Lower lobe of right lung (tissue), 2 donors: ENCODE measurements around the gene ARID1B. TPM values are rescaled to one million over a fixed set of nuclear protein-coding genes. Genes with fewer than 3 reads are reported as not detected.
A peak's percentile ranks its signal among the peaks of the same experiment; 100 is the strongest.

Experiments used
- ATAC-seq, 2 donors: fragments of 200-7000 bp; cut with Tn5 transposase; one replicate each; pipeline ENCODE4 v1.9.1; 2020 to 2022; ENCODE audit warnings: mild to moderate bottlenecking in 2 of 2, moderate library complexity in 2 of 2
- DNase-seq: peaks from one replicate; pipeline ENCODE4 v3.0.0-alpha.2; 2020
- H3K27ac ChIP-seq: fragments of 200-600 bp; one replicate; pipeline ENCODE4 v1.8.0; 2022
- H3K27me3 ChIP-seq: fragments of 200-600 bp; one replicate; pipeline ENCODE4 v1.8.0; 2022; ENCODE audit warnings: low read depth
- H3K36me3 ChIP-seq: fragments of 200-600 bp; one replicate; pipeline ENCODE4 v1.8.0; 2022; ENCODE audit warnings: mild to moderate bottlenecking
- H3K4me1 ChIP-seq: fragments of 200-600 bp; one replicate; pipeline ENCODE4 v1.8.0; 2022
- H3K4me3 ChIP-seq: fragments of 200-600 bp; one replicate; pipeline ENCODE4 v1.8.0; 2022; ENCODE audit warnings: mild to moderate bottlenecking
- H3K9me3 ChIP-seq: fragments of 200-600 bp; one replicate; pipeline ENCODE4 v1.8.0; 2022
- intact Hi-C: fragments of 100-400 bp; cut with DNase I; formaldehyde crosslinking; loops from one replicate; pipeline ENCODE4 v1.11.0; 2022
- total RNA-seq: library from RNA; stranded (reverse); fragmentation: NEBNext Ultra II Directional; extraction: Animal tissue kit (Norgen Biotek cat#: 25700); gene quantifications from one replicate; pipeline ENCODE4 v1.2.1, GENCODE V29; 2021
- TF ChIP-seq, protein P1 (sequence below): fragments of 200-600 bp; IDR thresholded peaks from one replicate; pipeline ENCODE4 v1.8.0; 2022; ENCODE audit warnings: antibody characterized with exemption, mild to moderate bottlenecking
- donor health status: DM: no; HTN: yes; CAD: no; lungs with severe emphysema.

The ARID1B gene
- total RNA-seq, 1 donor from 2014 or later, result 95.5 TPM

DNA sequence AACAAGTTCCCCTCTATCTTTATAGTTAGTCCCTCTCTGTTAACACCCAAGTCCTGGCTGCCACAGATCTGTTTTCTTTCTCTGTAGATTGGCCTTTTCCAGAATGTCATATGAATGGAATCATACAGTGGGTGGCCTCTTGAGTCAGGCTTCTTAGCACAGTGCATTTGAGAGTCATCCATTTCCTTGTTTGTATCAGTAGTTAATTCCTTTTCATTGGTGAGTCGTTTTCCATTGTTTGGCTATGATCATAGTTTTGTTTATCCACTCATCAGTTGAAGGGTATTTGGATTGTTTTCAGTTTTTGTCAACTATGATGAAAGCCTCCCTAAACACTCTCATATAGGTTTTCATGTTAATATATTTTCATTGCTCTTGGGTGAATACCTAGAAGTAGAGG is 248.3 kb downstream of the ARID1B start:
- H3K9me3 ChIP-seq, result no peaks in the 10 kb centered on the region
- ATAC-seq (no peak), DNase-seq (no peak)
- H3K36me3 ChIP-seq, result no peaks in the 10 kb centered on the region
- no peaks in the 10 kb centered on the region for H3K27me3 ChIP-seq
- intact Hi-C loops, result no loop called here
- no peak overlapping the region for H3K4me3 ChIP-seq
- H3K4me1 ChIP-seq, result peaks cover 21% of the 10 kb centered on the region
- TF ChIP-seq, protein P1, sequence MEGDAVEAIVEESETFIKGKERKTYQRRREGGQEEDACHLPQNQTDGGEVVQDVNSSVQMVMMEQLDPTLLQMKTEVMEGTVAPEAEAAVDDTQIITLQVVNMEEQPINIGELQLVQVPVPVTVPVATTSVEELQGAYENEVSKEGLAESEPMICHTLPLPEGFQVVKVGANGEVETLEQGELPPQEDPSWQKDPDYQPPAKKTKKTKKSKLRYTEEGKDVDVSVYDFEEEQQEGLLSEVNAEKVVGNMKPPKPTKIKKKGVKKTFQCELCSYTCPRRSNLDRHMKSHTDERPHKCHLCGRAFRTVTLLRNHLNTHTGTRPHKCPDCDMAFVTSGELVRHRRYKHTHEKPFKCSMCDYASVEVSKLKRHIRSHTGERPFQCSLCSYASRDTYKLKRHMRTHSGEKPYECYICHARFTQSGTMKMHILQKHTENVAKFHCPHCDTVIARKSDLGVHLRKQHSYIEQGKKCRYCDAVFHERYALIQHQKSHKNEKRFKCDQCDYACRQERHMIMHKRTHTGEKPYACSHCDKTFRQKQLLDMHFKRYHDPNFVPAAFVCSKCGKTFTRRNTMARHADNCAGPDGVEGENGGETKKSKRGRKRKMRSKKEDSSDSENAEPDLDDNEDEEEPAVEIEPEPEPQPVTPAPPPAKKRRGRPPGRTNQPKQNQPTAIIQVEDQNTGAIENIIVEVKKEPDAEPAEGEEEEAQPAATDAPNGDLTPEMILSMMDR, result no peak
- H3K27ac ChIP-seq, result no peak overlapping the region

DNA sequence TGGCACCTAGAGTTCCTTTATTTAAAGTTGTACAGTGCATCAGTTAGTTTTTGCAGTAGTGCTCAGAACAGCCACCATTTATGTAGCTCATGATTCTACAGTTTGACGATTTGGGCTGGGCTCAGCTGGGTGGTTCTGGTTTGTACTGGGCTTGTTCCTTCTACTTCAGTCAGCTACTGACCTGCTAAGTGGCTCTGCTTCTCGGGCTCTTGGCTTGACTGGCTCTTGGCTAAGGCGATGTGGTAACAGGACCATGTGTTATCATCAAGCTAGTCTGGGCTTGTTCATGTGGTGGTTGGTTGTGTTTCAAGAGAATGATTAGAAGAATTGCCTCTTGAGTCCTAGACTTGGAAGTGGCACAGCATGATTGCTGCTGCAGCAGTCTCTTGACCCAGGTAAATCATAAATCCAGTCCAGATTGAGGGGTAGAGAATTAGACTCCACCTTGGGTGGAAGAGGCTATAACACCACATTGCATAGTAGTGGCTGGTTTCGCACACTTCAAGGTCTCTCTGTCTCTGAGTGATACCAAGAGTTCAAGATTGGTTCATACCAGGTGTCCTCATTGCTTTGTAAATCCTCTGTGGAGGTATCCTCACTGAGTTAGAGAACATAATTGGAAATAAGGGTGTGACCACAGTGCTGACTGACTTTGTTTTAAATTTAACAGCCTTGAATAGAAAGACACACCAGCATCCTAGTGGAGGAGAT is 253.0 kb downstream of the ARID1B start:
- TF ChIP-seq, protein P1, result no peak
- H3K27ac ChIP-seq, result no peak overlapping the region

DNA sequence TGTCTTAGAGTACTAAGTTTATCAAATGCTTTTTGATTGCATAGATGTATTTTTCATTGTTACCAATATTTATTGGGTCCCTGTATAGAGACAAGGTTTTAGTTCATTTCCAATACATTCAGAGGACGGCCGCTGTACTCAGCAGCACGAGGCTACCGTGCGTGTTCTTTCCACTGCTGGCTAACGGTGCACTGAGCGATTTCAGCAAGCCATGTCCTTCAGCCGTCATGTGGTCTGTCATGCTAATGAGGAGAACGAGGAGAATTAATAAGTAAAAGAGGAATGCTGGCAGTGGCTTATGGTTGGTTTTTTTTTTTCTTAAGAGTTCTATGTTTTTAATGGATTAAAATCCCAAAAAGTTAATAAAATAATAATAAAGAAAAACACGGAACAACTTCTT is 253.6 kb downstream of the ARID1B start:
- no peak overlapping the region for H3K4me3 ChIP-seq
- no peak for ATAC-seq
- H3K27me3 ChIP-seq, result no peaks in the 10 kb centered on the region
- intact Hi-C loops, result no loop called here
- peaks cover 34% of the 10 kb centered on the region for H3K4me1 ChIP-seq
- DNase-seq, result no peak
- no peak overlapping the region for H3K27ac ChIP-seq
- H3K9me3 ChIP-seq, result no peaks in the 10 kb centered on the region
- no peaks in the 10 kb centered on the region for H3K36me3 ChIP-seq
- TF ChIP-seq, protein P1, result no peak

More for the DNA sequence above, 253.0 kb downstream of the ARID1B start:
- Histone ChIP-seq H3K4me3 (no peak overlapping the region), H3K36me3 (no peaks in the 10 kb centered on the region), H3K27me3 (no peaks in the 10 kb centered on the region), H3K9me3 (no peaks in the 10 kb centered on the region), H3K4me1 (peaks cover 29% of the 10 kb centered on the region)
- DNase-seq (no peak), ATAC-seq (peak in 1 of 2 donors; percentile 29)
- intact Hi-C loops, result no loop called here

DNA sequence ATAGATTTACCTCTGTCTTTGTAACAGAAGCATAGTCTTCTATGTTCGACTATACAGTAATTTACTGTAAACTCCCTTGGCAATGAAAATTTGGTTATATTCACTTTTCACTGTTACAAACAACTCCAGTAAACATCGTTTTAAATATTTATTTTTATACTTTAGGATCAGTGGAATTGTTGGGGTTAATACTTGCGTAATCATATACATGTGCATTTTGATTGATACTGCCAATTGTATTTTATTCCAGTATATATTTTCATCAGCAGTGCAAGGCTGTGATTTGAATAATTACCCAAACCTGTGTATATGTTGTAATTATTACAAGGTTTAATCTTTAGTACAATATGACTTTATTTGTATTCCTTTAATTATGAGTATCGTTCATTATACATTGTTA is 255.7 kb downstream of the ARID1B start:
- Histone ChIP-seq H3K4me3 (peak overlapping the region; percentile 55), H3K27ac (peak overlapping the region; percentile 66)

GRCh38 chr6:157033428-157034140 is 256.4 kb downstream of the ARID1B start:
- no peak for DNase-seq
- H3K4me3 ChIP-seq, result peak overlapping the region; percentile 55
- H3K4me1 ChIP-seq, result peaks cover 50% of the 10 kb centered on the region
- TF ChIP-seq, protein P1, result no peak
- peak overlapping the region; percentile 66 for H3K27ac ChIP-seq
- peak in 1 of 2 donors; percentile 36 for ATAC-seq
- H3K27me3 ChIP-seq, result no peaks in the 10 kb centered on the region
- H3K9me3 ChIP-seq, result no peaks in the 10 kb centered on the region
- intact Hi-C loops, result no loop called here
- H3K36me3 ChIP-seq, result no peaks in the 10 kb centered on the region

More for the DNA sequence above, 255.7 kb downstream of the ARID1B start:
- intact Hi-C loops, result no loop called here
- TF ChIP-seq, protein P1, result no peak
- DNase-seq, result no peak
- no peaks in the 10 kb centered on the region for H3K9me3 ChIP-seq
- peaks cover 50% of the 10 kb centered on the region for H3K4me1 ChIP-seq
- ATAC-seq, result no peak
- no peaks in the 10 kb centered on the region for H3K36me3 ChIP-seq
- no peaks in the 10 kb centered on the region for H3K27me3 ChIP-seq
